Tibial nerve (tissue), 4 donors: Measurements from ENCODE around the gene SCUBE2. TPM values are rescaled to one million over a fixed set of nuclear protein-coding genes. Genes with fewer than 3 reads are reported as not detected.

Experiments used
- DNase-seq, 2 donors: peaks; one replicate each; pipeline ENCODE4 v3.0.0-alpha.2; 2019; ENCODE audit warnings: low spot score in 2 of 2
- H3K27ac ChIP-seq, 4 donors: fragments of 200-600 bp; sonication (generic) in 3 of 4; one replicate each; pipeline ENCODE4 v1.5.1; 2017 to 2019; ENCODE audit warnings: mild to moderate bottlenecking in 1 of 4
- H3K27me3 ChIP-seq, 2 donors: fragments of 200-600 bp; sonication (generic) in 1 of 2; one replicate each; pipeline versions ENCODE4 v1.5.1 to v1.6.0; 2017 to 2019
- H3K36me3 ChIP-seq, 3 donors: fragments of 200-600 bp; sonication (generic); one replicate each; pipeline ENCODE4 v1.5.1; 2018 to 2019
- H3K4me1 ChIP-seq, 4 donors: fragments of 200-600 bp; sonication (generic) in 3 of 4; one replicate each; pipeline ENCODE4 v1.5.1; 2017 to 2019
- H3K4me3 ChIP-seq, 4 donors: fragments of 200-600 bp; sonication (generic) in 3 of 4; one replicate each; pipeline ENCODE4 v1.5.1; 2017 to 2019; ENCODE audit warnings: mild to moderate bottlenecking in 1 of 4, moderate library complexity in 1 of 4
- H3K9me3 ChIP-seq, 4 donors: fragments of 200-600 bp; sonication (generic) in 3 of 4; one replicate each; pipeline ENCODE4 v1.5.1; 2017 to 2019
- CTCF ChIP-seq, 5 experiments: fragments of 200-600 bp in 3 of 5; fragments of 450-650 bp in 2 of 5; sonication (generic) in 3 of 5; IDR thresholded peaks; one replicate each; pipeline ENCODE4 v1.5.1; 2016 to 2019; ENCODE audit warnings: antibody characterized with exemption in 5 of 5, mild to moderate bottlenecking in 3 of 5, moderate library complexity in 2 of 5
- EP300 ChIP-seq, 2 donors: sonication (generic); formaldehyde crosslinking; IDR thresholded peaks; one replicate each; pipeline ENCODE4 v1.6.1; 2017; ENCODE audit warnings: antibody characterized with exemption in 2 of 2, mild to moderate bottlenecking in 1 of 2
- POLR2A ChIP-seq, 2 donors: fragments of 450-650 bp; IDR thresholded peaks; one replicate each; pipeline ENCODE4 v1.6.1; 2017; ENCODE audit warnings: antibody characterized with exemption in 2 of 2, mild to moderate bottlenecking in 2 of 2, moderate library complexity in 2 of 2
- WGBS, 2 donors: methylation state at CpG; one replicate each; pipeline ENCODE4 v1.1.5; 2018; 5-methylcytosine and 5-hydroxymethylcytosine counted together
- total RNA-seq, 4 donors: library from RNA; depleted of rRNA; stranded (reverse); fragments of >200 nt; gene quantifications; one replicate each; pipeline ENCODE4 v1.1.0, GENCODE V29; 2016

Gene SCUBE2
- total RNA-seq, 4 donors from 2014 or later = 3.1 to 12.6 (median 4.7) TPM

DNA sequence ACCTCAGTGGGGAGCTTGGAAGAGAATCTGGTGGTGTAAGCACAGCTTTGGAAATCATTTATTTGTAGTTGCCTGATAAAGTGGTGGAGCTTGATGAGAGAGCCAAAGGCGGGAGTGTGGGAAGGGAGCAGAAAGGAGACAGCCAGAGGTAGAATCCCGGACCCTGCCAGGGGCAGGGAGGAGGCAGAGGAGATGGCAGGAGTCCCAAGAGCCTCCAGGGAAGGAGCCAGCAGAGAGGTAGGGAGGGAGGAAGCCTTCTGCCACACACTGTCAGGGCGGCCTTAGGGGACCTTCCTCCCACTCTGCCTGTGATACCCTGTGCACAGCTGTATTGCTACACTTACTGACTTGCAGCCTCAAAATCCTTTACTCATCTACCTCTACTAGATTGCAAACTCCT, 15.4 kb downstream of the SCUBE2 start:
- TF ChIP-seq POLR2A (IDR thresholded peaks at IDR 0.05) (no peak), CTCF (IDR thresholded peaks at IDR 0.05) (no peak), EP300 (IDR thresholded peaks at IDR 0.05) (no peak)
- WGBS, 2 donors = 80 to 94% methylated on average over 3 of the region's 3 CpGs
- H3K27ac ChIP-seq = no peak overlapping the region

GRCh38 chr11:9075556-9075955, 15.8 kb downstream of the SCUBE2 start:
- Histone ChIP-seq H3K36me3 (no peaks in the 10 kb centered on the region), H3K9me3 (no peaks in the 10 kb centered on the region), H3K27ac (no peak overlapping the region), H3K4me3 (no peak overlapping the region), H3K27me3 (no peaks in the 10 kb centered on the region), H3K4me1 (peaks cover 0 to 9% (median 0%) of the 10 kb centered on the region in 4 donors)
- no peak for DNase-seq
- 87 to 88% methylated on average over 4 of the region's 4 CpGs for whole genome bisulfite sequencing, 2 donors
- TF ChIP-seq POLR2A (IDR thresholded peaks at IDR 0.05) (no peak), CTCF (IDR thresholded peaks at IDR 0.05) (no peak), EP300 (IDR thresholded peaks at IDR 0.05) (no peak)

More for the DNA sequence above, 15.4 kb downstream of the SCUBE2 start:
- Histone ChIP-seq H3K4me1 (peaks cover 0 to 9% (median 0%) of the 10 kb centered on the region in 4 donors), H3K36me3 (no peaks in the 10 kb centered on the region), H3K4me3 (no peak overlapping the region), H3K27me3 (no peaks in the 10 kb centered on the region), H3K9me3 (no peaks in the 10 kb centered on the region)
- no peak for DNase-seq

DNA sequence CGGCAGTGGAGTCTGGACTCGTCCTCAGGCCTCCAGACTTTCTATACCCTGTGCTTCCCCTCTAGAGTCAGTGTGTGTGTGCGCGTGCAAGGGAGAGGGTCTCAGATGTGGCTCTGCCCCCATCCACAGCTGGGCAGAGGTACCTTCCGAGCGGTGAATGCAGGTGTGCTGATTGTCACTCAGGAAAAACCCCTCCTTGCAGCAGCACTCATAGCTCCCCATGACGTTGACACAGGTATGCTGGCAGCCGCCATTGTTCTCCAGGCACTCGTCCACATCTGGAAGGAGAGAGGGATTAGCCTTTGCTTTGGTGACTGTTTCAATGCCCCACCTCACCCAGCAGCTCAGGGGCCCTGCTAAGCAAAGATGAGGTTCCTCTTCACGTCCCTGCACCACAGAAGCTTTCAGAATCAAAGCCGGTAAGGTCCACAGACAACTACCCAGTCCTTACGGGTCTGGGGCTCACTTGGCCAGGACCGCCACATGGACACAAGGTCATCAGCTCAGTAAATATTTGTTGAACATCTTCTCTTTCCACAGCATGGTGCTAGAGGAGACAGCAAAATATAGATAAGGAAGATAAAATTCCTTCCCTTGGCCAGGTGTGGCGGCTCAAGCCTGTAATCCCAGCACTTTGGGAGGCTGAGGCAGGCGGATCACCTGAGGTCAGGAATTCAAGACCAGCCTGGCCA, 16.9 kb downstream of the SCUBE2 start:
- Histone ChIP-seq H3K27ac (no peak overlapping the region), H3K4me3 (no peak overlapping the region), H3K36me3 (no peaks in the 10 kb centered on the region), H3K4me1 (peaks cover 0 to 9% (median 0%) of the 10 kb centered on the region in 4 donors), H3K27me3 (no peaks in the 10 kb centered on the region), H3K9me3 (no peaks in the 10 kb centered on the region)
- DNase-seq = no peak
- TF ChIP-seq CTCF (IDR thresholded peaks at IDR 0.05) = no peak
- no peak for TF ChIP-seq EP300 (IDR thresholded peaks at IDR 0.05)
- no peak for TF ChIP-seq POLR2A (IDR thresholded peaks at IDR 0.05)
- 86 to 89% methylated on average over 15 of the region's 15 CpGs for WGBS, 2 donors

- TF ChIP-seq CTCF (IDR thresholded peaks at IDR 0.05) = no peak
- TF ChIP-seq POLR2A (IDR thresholded peaks at IDR 0.05) = no peak
- TF ChIP-seq EP300 (IDR thresholded peaks at IDR 0.05) = no peak
- WGBS, 2 donors = 37 to 61% methylated on average over 6 of the region's 6 CpGs
- no peaks in the 10 kb centered on the region for H3K9me3 ChIP-seq
- no peaks in the 10 kb centered on the region for H3K27me3 ChIP-seq
- no peak for DNase-seq
- no peak overlapping the region for H3K4me3 ChIP-seq
- peaks cover 0 to 9% (median 0%) of the 10 kb centered on the region in 4 donors for H3K4me1 ChIP-seq
- no peak overlapping the region for H3K27ac ChIP-seq
- H3K36me3 ChIP-seq = peaks cover 0 to 4% (median 0%) of the 10 kb centered on the region in 3 donors
These were observed 17.8 kb downstream of the SCUBE2 start for GRCh38 chr11:9073466-9074225.

- TF ChIP-seq EP300 (IDR thresholded peaks at IDR 0.05) (no peak), POLR2A (IDR thresholded peaks at IDR 0.05) (no peak), CTCF (IDR thresholded peaks at IDR 0.05) (no peak)
- DNase-seq = no peak
- Histone ChIP-seq H3K4me1 (peaks cover 0 to 9% (median 0%) of the 10 kb centered on the region in 4 donors), H3K27me3 (no peaks in the 10 kb centered on the region), H3K9me3 (no peaks in the 10 kb centered on the region), H3K27ac (no peak overlapping the region), H3K36me3 (peaks cover 0 to 10% (median 0%) of the 10 kb centered on the region in 3 donors), H3K4me3 (no peak overlapping the region)
- WGBS, 2 donors = 67 to 68% methylated on average over 7 of the region's 7 CpGs
These were observed 18.7 kb downstream of the SCUBE2 start for GRCh38 chr11:9072626-9073176.
